Left lung (tissue), 10 donors: ENCODE data around the gene FIZ1. TPM values are rescaled to one million over a fixed set of nuclear protein-coding genes. Genes with fewer than 3 reads are reported as not detected.

Experiments used
- ATAC-seq: fragments of 200-7000 bp; cut with Tn5 transposase; one replicate; pipeline ENCODE4 v1.9.1; 2020; ENCODE audit warnings: moderate library complexity
- DNase-seq, 4 donors: peaks; one replicate each; pipeline ENCODE4 v3.0.0-alpha.2; 2013 to 2020
- H3K27ac ChIP-seq, 2 donors: fragments of 200-600 bp; sonication (generic) in 1 of 2; one replicate each; pipeline versions ENCODE4 v1.5.0 to v1.8.0; 2020 to 2021
- H3K27me3 ChIP-seq, 2 donors: fragments of 200-600 bp; sonication (generic) in 1 of 2; one replicate each; pipeline versions ENCODE4 v1.5.0 to v1.8.0; 2020 to 2021
- H3K36me3 ChIP-seq, 2 donors: fragments of 200-600 bp; sonication (generic) in 1 of 2; one replicate each; pipeline versions ENCODE4 v1.5.0 to v1.8.0; 2020 to 2021
- H3K4me1 ChIP-seq, 2 donors: fragments of 200-600 bp; one replicate each; pipeline ENCODE4 v1.8.0; 2021
- H3K4me3 ChIP-seq, 2 donors: fragments of 200-600 bp; sonication (generic) in 1 of 2; one replicate each; pipeline versions ENCODE4 v1.5.0 to v1.8.0; 2020 to 2021; ENCODE audit warnings: mild to moderate bottlenecking in 1 of 2
- H3K9me3 ChIP-seq, 2 donors: fragments of 200-600 bp; sonication (generic) in 1 of 2; one replicate each; pipeline versions ENCODE4 v1.5.0 to v1.8.0; 2020 to 2021
- CTCF ChIP-seq, 2 donors: fragments of 200-600 bp; sonication (generic) in 1 of 2; IDR thresholded peaks; one replicate each; pipeline versions ENCODE4 v1.5.0 to v1.8.0; 2021; ENCODE audit warnings: antibody characterized with exemption in 2 of 2
- intact Hi-C, 2 donors: fragments of 100-400 bp; cut with DNase I; formaldehyde crosslinking; loops; one replicate each; pipeline versions ENCODE4 v1.11.2 to v1.14.2; 2022
- polyA plus RNA-seq, 6 donors: library from polyadenylated mRNA; unstranded; fragments of 120-200 nt; gene quantifications; one replicate each; pipeline ENCODE4 v1.2.1, GENCODE V29; 2013; ENCODE audit not compliant: insufficient read length in 6 of 6
- total RNA-seq, 2 donors: library from RNA; stranded (reverse); fragmentation: NEBNext Ultra II Directional; extraction: Animal tissue kit (Norgen Biotek cat#: 25700); gene quantifications; one replicate each; pipeline ENCODE4 v1.2.1, GENCODE V29; 2021
- donor health status: DM: no; HTN: yes; CAD: no.
- donor health status: DM: no; HTN: no; CAD: no.

The FIZ1 gene
- total and polyA plus RNA-seq, 8 donors, result 11.0 to 22.6 (median 17.6) TPM

- TF ChIP-seq CTCF (IDR thresholded peaks at IDR 0.05), result no peak
- DNase-seq, result no peak
- ATAC-seq, result no peak
Measured at GRCh38 chr19:55600662-55601028, 1.3 kb upstream of the FIZ1 start.

GRCh38 chr19:55599842-55600661 lies 735 bp upstream of the FIZ1 start, which contains the start of gene ZNF524:
Gene ZNF524, plus strand, starts transcription at chr19:55600288. Its CDS starts 1,825 bp downstream, at chr19:55602113.
- no peak for TF ChIP-seq CTCF (IDR thresholded peaks at IDR 0.05)
- peak within 1 kb of the TSS; percentile 98 to 99 for H3K27ac ChIP-seq
- intact Hi-C loops, result loop anchor here in 1 of 2 donors (10.0 kb wide), 1 partner anchor 85 kb away; no protein-coding TSS in a partner anchor
- H3K27me3 ChIP-seq, result no peaks in the 10 kb centered on the region
- H3K4me3 ChIP-seq, result peak within 1 kb of the TSS; percentile 57 to 73
- ATAC-seq (peak; percentile 66), DNase-seq (peak; percentile 90 to 99 (median 94))
- H3K36me3 ChIP-seq, result peaks cover 0 to 39% of the 10 kb centered on the region in 2 donors
- H3K4me1 ChIP-seq, result peaks cover 0 to 40% of the 10 kb centered on the region in 2 donors
- H3K9me3 ChIP-seq, result no peaks in the 10 kb centered on the region

More at GRCh38 chr19:55600662-55601028, 1.3 kb upstream of the FIZ1 start:
- intact Hi-C loops, result loop anchor here in 1 of 2 donors (10.0 kb wide), 1 partner anchor 86 kb away; no protein-coding TSS in a partner anchor
- Histone ChIP-seq H3K27ac (peak overlapping the region; percentile 98 to 99), H3K9me3 (no peaks in the 10 kb centered on the region), H3K27me3 (no peaks in the 10 kb centered on the region), H3K4me3 (peak overlapping the region; percentile 57 to 73), H3K36me3 (peaks cover 0 to 33% of the 10 kb centered on the region in 2 donors), H3K4me1 (peaks cover 0 to 40% of the 10 kb centered on the region in 2 donors)

GRCh38 chr19:55598719-55599467 lies 424 bp downstream of the FIZ1 start:
- intact Hi-C loops, result no loop called here

GRCh38 chr19:55598034-55598433 lies 1.3 kb downstream of the FIZ1 start:
- H3K27me3 ChIP-seq, result no peaks in the 10 kb centered on the region
- peaks cover 0 to 22% of the 10 kb centered on the region in 2 donors for H3K4me1 ChIP-seq
- intact Hi-C loops, result no loop called here
- no peak for TF ChIP-seq CTCF (IDR thresholded peaks at IDR 0.05)
- no peak overlapping the region for H3K27ac ChIP-seq
- H3K4me3 ChIP-seq, result no peak overlapping the region
- DNase-seq (no peak), ATAC-seq (no peak)
- no peaks in the 10 kb centered on the region for H3K9me3 ChIP-seq
- peaks cover 0 to 53% of the 10 kb centered on the region in 2 donors for H3K36me3 ChIP-seq

More at GRCh38 chr19:55598719-55599467, 424 bp downstream of the FIZ1 start:
- Histone ChIP-seq H3K27me3 (no peaks in the 10 kb centered on the region), H3K9me3 (no peaks in the 10 kb centered on the region), H3K27ac (peak overlapping the region; percentile 98 to 99), H3K4me1 (peaks cover 0 to 30% of the 10 kb centered on the region in 2 donors), H3K36me3 (peaks cover 0 to 49% of the 10 kb centered on the region in 2 donors), H3K4me3 (peak overlapping the region; percentile 57 to 73)
- ATAC-seq, result peak; percentile 87
- DNase-seq, result peak in 3 of 4 donors; percentile 91 to 96 (median 94)
- TF ChIP-seq CTCF (IDR thresholded peaks at IDR 0.05), result no peak
